Esophagus muscularis mucosa (tissue), 4 donors: ENCODE data around the gene POGK. TPM values are rescaled to one million over a fixed set of nuclear protein-coding genes. Genes with fewer than 3 reads are reported as not detected.

Source experiments
- DNase-seq: peaks from one replicate; pipeline ENCODE4 v3.0.0-alpha.2; 2017; ENCODE audit errors: extremely low spot score
- H3K27ac ChIP-seq, 4 donors: fragments of 200-600 bp; sonication (generic); replicated peaks in 1 of 4; 1 replicate in 3 of 4; 2 replicates in 1 of 4; pipeline ENCODE4 v1.5.1; 2016 to 2019; ENCODE audit warnings: mild to moderate bottlenecking in 1 of 4
- H3K27me3 ChIP-seq, 4 donors: fragments of 200-600 bp; sonication (generic); one replicate each; pipeline versions ENCODE4 v1.5.1 to v1.6.0; 2016 to 2019
- H3K36me3 ChIP-seq, 4 donors: fragments of 200-600 bp; sonication (generic); one replicate each; pipeline ENCODE4 v1.5.1; 2016 to 2019
- H3K4me1 ChIP-seq, 4 donors: fragments of 200-600 bp; sonication (generic); one replicate each; pipeline ENCODE4 v1.5.1; 2016 to 2019
- H3K4me3 ChIP-seq, 4 donors: fragments of 200-600 bp; sonication (generic); 1 replicate in 2 of 4; 2 replicates in 2 of 4; pipeline ENCODE4 v1.5.1; 2016 to 2019; ENCODE audit warnings: mild to moderate bottlenecking in 4 of 4, moderate library complexity in 1 of 4
- H3K9me3 ChIP-seq, 4 donors: fragments of 200-600 bp; sonication (generic); 1 replicate in 3 of 4; 2 replicates in 1 of 4; pipeline ENCODE4 v1.5.1; 2016 to 2019
- CTCF ChIP-seq, 3 experiments: fragments of 200-600 bp in 2 of 3; fragments of 450-650 bp in 1 of 3; sonication (generic) in 2 of 3; IDR thresholded peaks; one replicate each; pipeline ENCODE4 v1.5.1; 2017 to 2019; ENCODE audit warnings: antibody characterized with exemption in 3 of 3, mild to moderate bottlenecking in 2 of 3, moderate library complexity in 1 of 3
- EP300 ChIP-seq: sonication (generic); formaldehyde crosslinking; IDR thresholded peaks from one replicate; pipeline ENCODE4 v1.6.1; 2017; ENCODE audit warnings: antibody characterized with exemption
- POLR2A ChIP-seq: fragments of 450-650 bp; IDR thresholded peaks from one replicate; pipeline ENCODE4 v1.6.1; 2017; ENCODE audit warnings: antibody characterized with exemption, moderate library complexity, mild to moderate bottlenecking, low read depth
- POLR2AphosphoS5 ChIP-seq, 2 donors: sonication (generic); formaldehyde crosslinking; IDR thresholded peaks; one replicate each; pipeline ENCODE4 v1.6.1; 2017; ENCODE audit warnings: antibody characterized with exemption in 2 of 2
- WGBS: methylation state at CpG from one replicate; pipeline ENCODE4 v1.1.5; 2018; 5-methylcytosine and 5-hydroxymethylcytosine counted together
- intact Hi-C: fragments of 100-400 bp; cut with DNase I; formaldehyde crosslinking; loops from one replicate; pipeline ENCODE4 v1.15.1; 2023
- total RNA-seq, 4 donors: library from RNA; depleted of rRNA; stranded (reverse); fragments of >200 nt; gene quantifications; one replicate each; pipeline versions ENCODE4 v1.1.0 to v1.2.1, GENCODE V29; 2016

The POGK gene
- total RNA-seq, 4 donors from 2014 or later: 28.7 to 43.5 (median 36.4) TPM

- Histone ChIP-seq H3K27me3 (peaks cover 0 to 17% (median 10%) of the 10 kb centered on the region in 4 donors), H3K27ac (no peak overlapping the region), H3K36me3 (no peaks in the 10 kb centered on the region), H3K4me1 (peaks cover 6 to 13% (median 11%) of the 10 kb centered on the region in 4 donors), H3K4me3 (no peak overlapping the region), H3K9me3 (no peaks in the 10 kb centered on the region)
- TF ChIP-seq POLR2A (no peak), EP300 (no peak), POLR2AphosphoS5 (IDR thresholded peaks at IDR 0.05) (no peak), CTCF (IDR thresholded peaks at IDR 0.05) (no peak)
- intact Hi-C loops: no loop called here
- DNase-seq: peak; percentile 80
- WGBS: 88% methylated on average over 4 of the region's 4 CpGs
Measured at GRCh38 chr1:166888373-166889111, 49.3 kb downstream of the POGK start.

GRCh38 chr1:166889776-166890175 is 50.5 kb downstream of the POGK start:
- intact Hi-C loops: no loop called here
- H3K4me1 ChIP-seq: peaks cover 0 to 5% (median 2%) of the 10 kb centered on the region in 4 donors
- no peaks in the 10 kb centered on the region for H3K36me3 ChIP-seq
- TF ChIP-seq EP300: no peak
- TF ChIP-seq POLR2A: no peak
- no peak for TF ChIP-seq POLR2AphosphoS5 (IDR thresholded peaks at IDR 0.05)
- no peak for TF ChIP-seq CTCF (IDR thresholded peaks at IDR 0.05)
- H3K27me3 ChIP-seq: peaks cover 0 to 5% (median under 1%) of the 10 kb centered on the region in 4 donors
- no peak for DNase-seq
- no peaks in the 10 kb centered on the region for H3K9me3 ChIP-seq
- H3K27ac ChIP-seq: no peak overlapping the region
- no peak overlapping the region for H3K4me3 ChIP-seq

- H3K36me3 ChIP-seq: no peaks in the 10 kb centered on the region
- TF ChIP-seq CTCF (IDR thresholded peaks at IDR 0.05) (no peak), POLR2AphosphoS5 (IDR thresholded peaks at IDR 0.05) (no peak), POLR2A (no peak), EP300 (no peak)
- intact Hi-C loops: no loop called here
- H3K4me3 ChIP-seq: no peak overlapping the region
- peaks cover 0 to 8% (median 0%) of the 10 kb centered on the region in 4 donors for H3K9me3 ChIP-seq
- H3K27me3 ChIP-seq: no peaks in the 10 kb centered on the region
- DNase-seq: no peak
- 84% methylated on average over 4 of the region's 4 CpGs for WGBS
- no peak overlapping the region for H3K27ac ChIP-seq
- peaks cover 0 to 5% (median 2%) of the 10 kb centered on the region in 4 donors for H3K4me1 ChIP-seq
Measured at GRCh38 chr1:166895766-166896165, 56.5 kb downstream of the POGK start.

GRCh38 chr1:166899769-166900168 is 60.5 kb downstream of the POGK start:
- Histone ChIP-seq H3K4me3 (no peak overlapping the region), H3K9me3 (peaks cover 0 to 8% (median 0%) of the 10 kb centered on the region in 4 donors), H3K27me3 (no peaks in the 10 kb centered on the region), H3K27ac (no peak overlapping the region), H3K4me1 (peaks cover 0 to 8% (median 2%) of the 10 kb centered on the region in 4 donors), H3K36me3 (no peaks in the 10 kb centered on the region)
- intact Hi-C loops: loop anchor here (10.0 kb wide), 2 partner anchors 545 to 635 kb away; no protein-coding TSS in a partner anchor
- no peak for DNase-seq
- no peak for TF ChIP-seq EP300
- TF ChIP-seq POLR2AphosphoS5 (IDR thresholded peaks at IDR 0.05): no peak
- TF ChIP-seq CTCF (IDR thresholded peaks at IDR 0.05): no peak
- no peak for TF ChIP-seq POLR2A
